Neuronal stem cell (in vitro differentiated cells): ENCODE results near the gene BPIFB1.

Experiments
- DNase-seq: peaks from one replicate; pipeline ENCODE4 v3.0.0-alpha.2; 2013; ENCODE audit warnings: low spot score
- H2AFZ ChIP-seq: one replicate; pipeline ENCODE4 v1.6.1; 2013; ENCODE audit warnings: mild to moderate bottlenecking, low read length, inconsistent platforms
- H2AK5ac ChIP-seq: 2 replicates; pipeline ENCODE4 v1.6.1; 2013; ENCODE audit warnings: low read depth, mild to moderate bottlenecking, inconsistent platforms, low read length, moderate library complexity, mixed read lengths
- H2BK120ac ChIP-seq: 2 replicates; pipeline ENCODE4 v1.6.1; 2013; ENCODE audit warnings: low read depth, mild to moderate bottlenecking, inconsistent platforms, low read length, moderate library complexity, mixed read lengths
- H2BK12ac ChIP-seq: one replicate; pipeline ENCODE4 v1.6.1; 2013; ENCODE audit warnings: low read length, inconsistent platforms
- H2BK15ac ChIP-seq: 2 replicates; pipeline ENCODE4 v1.6.1; 2013; ENCODE audit warnings: mild to moderate bottlenecking, low read length, inconsistent platforms, mixed read lengths
- H2BK5ac ChIP-seq: one replicate; pipeline ENCODE4 v1.6.1; 2013; ENCODE audit warnings: inconsistent platforms, mild to moderate bottlenecking, low read length, moderate library complexity
- H3K14ac ChIP-seq: one replicate; pipeline ENCODE4 v1.6.1; 2013; ENCODE audit warnings: low read length, inconsistent platforms
- H3K18ac ChIP-seq: 2 replicates; pipeline ENCODE4 v1.6.1; 2013; ENCODE audit warnings: low read length, inconsistent platforms
- H3K23ac ChIP-seq: 2 replicates; pipeline ENCODE4 v1.6.1; 2013; ENCODE audit warnings: low read depth, mild to moderate bottlenecking, mixed read lengths, low read length, inconsistent platforms; ENCODE audit not compliant: poor library complexity
- H3K27ac ChIP-seq: replicated peaks from 3 replicates; pipeline ENCODE4 v1.5.1; 2013; ENCODE audit warnings: low read length, inconsistent platforms
- H3K27me3 ChIP-seq, 3 experiments: 2 replicates each; pipeline ENCODE4 v1.6.1; 2013; ENCODE audit warnings: low read length in 3 of 3, mild to moderate bottlenecking in 2 of 3, inconsistent platforms in 1 of 3, low read depth in 1 of 3, mixed read lengths in 1 of 3, moderate library complexity in 1 of 3; ENCODE audit not compliant: control insufficient read depth in 3 of 3, insufficient read depth in 3 of 3
- H3K36me3 ChIP-seq, 2 donors: replicated peaks in 1 of 2; 2 replicates each; pipeline ENCODE4 v1.6.1; 2013; ENCODE audit warnings: low read length in 2 of 2; ENCODE audit not compliant: control insufficient read depth in 2 of 2, insufficient read depth in 2 of 2
- H3K4ac ChIP-seq: 2 replicates; pipeline ENCODE4 v1.6.1; 2013; ENCODE audit warnings: inconsistent platforms, mild to moderate bottlenecking, low read length, moderate library complexity
- H3K4me1 ChIP-seq, 2 donors: 1 replicate in 1 of 2; 2 replicates in 1 of 2; pipeline ENCODE4 v1.6.1; 2013; ENCODE audit warnings: low read length in 2 of 2, low read depth in 1 of 2; ENCODE audit not compliant: control insufficient read depth in 2 of 2, insufficient read depth in 1 of 2
- H3K4me2 ChIP-seq: one replicate; pipeline ENCODE4 v1.6.1; 2013; ENCODE audit warnings: mild to moderate bottlenecking, low read length, inconsistent platforms; ENCODE audit not compliant: insufficient read depth, poor library complexity, severe bottlenecking
- H3K4me3 ChIP-seq, 2 donors: 2 replicates each; pipeline ENCODE4 v1.5.1; 2013; ENCODE audit warnings: low read length in 2 of 2, mild to moderate bottlenecking in 2 of 2, inconsistent platforms in 1 of 2, moderate library complexity in 1 of 2
- H3K79me1 ChIP-seq: one replicate; pipeline ENCODE4 v1.6.1; 2013; ENCODE audit warnings: low read depth, mild to moderate bottlenecking, inconsistent platforms, low read length, moderate library complexity
- H3K9ac ChIP-seq: one replicate; pipeline ENCODE4 v1.6.1; 2013; ENCODE audit warnings: mild to moderate bottlenecking, low read depth, low read length, inconsistent platforms; ENCODE audit not compliant: poor library complexity
- H3K9me3 ChIP-seq, 2 donors: replicated peaks in 1 of 2; 2 replicates each; pipeline versions ENCODE3 to v1.6.1; 2013; ENCODE audit warnings: low read length in 2 of 2, mild to moderate bottlenecking in 2 of 2, inconsistent platforms in 1 of 2, low read depth in 1 of 2, mixed read lengths in 1 of 2, moderate library complexity in 1 of 2; ENCODE audit not compliant: control insufficient read depth in 2 of 2, insufficient read depth in 1 of 2
- H4K8ac ChIP-seq: one replicate; pipeline ENCODE4 v1.6.1; 2013; ENCODE audit warnings: low read depth, mild to moderate bottlenecking, inconsistent platforms, low read length, moderate library complexity
- H4K91ac ChIP-seq: one replicate; pipeline ENCODE4 v1.6.1; 2013; ENCODE audit warnings: low read length, low read depth, mild to moderate bottlenecking, inconsistent platforms; ENCODE audit not compliant: poor library complexity
- WGBS, 2 donors: extraction: QIAGEN DNeasy Blood & Tissue Kit; methylation state at CpG; one replicate each; pipeline ENCODE4 v1.1.7; 2013; ENCODE audit warnings: missing lambda C conversion rate in 2 of 2, mixed read lengths in 1 of 2; ENCODE audit not compliant: insufficient read length in 2 of 2, insufficient replicate concordance in 1 of 2; ENCODE audit errors: extremely low coverage in 2 of 2; 5-methylcytosine and 5-hydroxymethylcytosine counted together

The BPIFB1 gene

DNA sequence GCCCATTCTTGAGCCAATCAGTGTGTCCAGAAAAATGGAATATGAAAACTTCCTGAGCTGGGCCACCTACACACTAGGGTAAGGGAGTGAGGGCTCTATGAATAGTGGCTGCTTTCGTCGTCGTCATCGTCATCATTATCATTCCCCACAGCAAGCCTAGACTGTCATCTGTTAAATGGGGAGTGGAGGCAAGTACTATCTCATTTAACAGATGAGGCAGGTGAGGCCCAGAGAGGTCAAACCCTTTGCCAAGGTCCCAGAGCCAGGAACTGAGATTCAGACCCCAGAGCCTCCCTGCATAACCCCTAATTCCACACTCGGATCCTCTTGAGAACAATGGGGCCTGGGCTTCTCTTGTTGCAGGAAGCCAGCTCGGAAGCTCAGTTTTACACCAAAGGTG lies 20.6 kb downstream of the BPIFB1 start:
- no peaks in the 10 kb centered on the region for H3K79me1 ChIP-seq
- no peak overlapping the region for H3K27ac ChIP-seq
- H3K4me3 ChIP-seq, result no peak overlapping the region
- H3K14ac ChIP-seq, result no peak overlapping the region
- WGBS, 2 donors, result no CpG with 5 or more reads among the region's 6 CpGs
- no peak overlapping the region for H3K23ac ChIP-seq
- no peak overlapping the region for H3K4ac ChIP-seq
- no peak overlapping the region for H3K18ac ChIP-seq
- H4K91ac ChIP-seq, result no peak overlapping the region
- H3K9ac ChIP-seq, result no peak overlapping the region
- no peak overlapping the region for H2BK12ac ChIP-seq
- no peak for DNase-seq
- H3K4me1 ChIP-seq, result no peaks in the 10 kb centered on the region
- H3K9me3 ChIP-seq, result peaks cover 0 to 6% of the 10 kb centered on the region in 2 donors
- no peak overlapping the region for H3K4me2 ChIP-seq
- no peak overlapping the region for H2AK5ac ChIP-seq
- no peak overlapping the region for H2BK5ac ChIP-seq
- no peak overlapping the region for H2AFZ ChIP-seq
- no peak overlapping the region for H2BK15ac ChIP-seq
- H4K8ac ChIP-seq, result no peak overlapping the region
- no peaks in the 10 kb centered on the region for H3K36me3 ChIP-seq
- H2BK120ac ChIP-seq, result no peak overlapping the region
- H3K27me3 ChIP-seq, result peaks cover 0 to 21% (median 2%) of the 10 kb centered on the region in 3 experiments

- Histone ChIP-seq H3K4me1 (no peaks in the 10 kb centered on the region), H4K91ac (no peak overlapping the region), H2BK120ac (no peak overlapping the region), H2AK5ac (peak overlapping the region; percentile 56), H3K4ac (no peak overlapping the region), H3K79me1 (no peaks in the 10 kb centered on the region), H3K14ac (no peak overlapping the region), H4K8ac (no peak overlapping the region), H3K27ac (no peak overlapping the region), H3K36me3 (no peaks in the 10 kb centered on the region), H2BK15ac (no peak overlapping the region), H3K4me3 (peak overlapping the region in 1 of 2 donors; percentile 25), H3K27me3 (peaks cover 0 to 21% (median 3%) of the 10 kb centered on the region in 3 experiments), H2BK12ac (no peak overlapping the region), H2AFZ (no peak overlapping the region), H3K9me3 (peaks cover 0 to 6% of the 10 kb centered on the region in 2 donors), H3K18ac (peak overlapping the region; percentile 13), H2BK5ac (no peak overlapping the region), H3K4me2 (no peak overlapping the region), H3K9ac (no peak overlapping the region), H3K23ac (peak overlapping the region; percentile 53)
- no peak for DNase-seq
- no CpG with 5 or more reads among the region's 10 CpGs for WGBS, 2 donors
These were observed 21.0 kb downstream of the BPIFB1 start for GRCh38 chr20:33304046-33304445.

- peaks cover 0 to 20% (median 3%) of the 10 kb centered on the region in 3 experiments for H3K27me3 ChIP-seq
- H3K14ac ChIP-seq, result no peak overlapping the region
- peak overlapping the region; percentile 11 for H2AK5ac ChIP-seq
- H2BK120ac ChIP-seq, result no peak overlapping the region
- H3K27ac ChIP-seq, result no peak overlapping the region
- no peak overlapping the region for H4K8ac ChIP-seq
- H2BK5ac ChIP-seq, result no peak overlapping the region
- no peaks in the 10 kb centered on the region for H3K4me1 ChIP-seq
- no peak overlapping the region for H3K23ac ChIP-seq
- H3K4me3 ChIP-seq, result no peak overlapping the region
- H3K9ac ChIP-seq, result no peak overlapping the region
- no peak overlapping the region for H2BK15ac ChIP-seq
- DNase-seq, result no peak
- H3K4ac ChIP-seq, result no peak overlapping the region
- WGBS, 2 donors, result no CpG with 5 or more reads among the region's 5 CpGs
- H2AFZ ChIP-seq, result no peak overlapping the region
- no peaks in the 10 kb centered on the region for H3K79me1 ChIP-seq
- H2BK12ac ChIP-seq, result no peak overlapping the region
- H3K4me2 ChIP-seq, result no peak overlapping the region
- H3K36me3 ChIP-seq, result no peaks in the 10 kb centered on the region
- H3K9me3 ChIP-seq, result peaks cover 0 to 6% of the 10 kb centered on the region in 2 donors
- no peak overlapping the region for H3K18ac ChIP-seq
- no peak overlapping the region for H4K91ac ChIP-seq
These were observed 22.6 kb downstream of the BPIFB1 start for GRCh38 chr20:33305589-33306057.

- Histone ChIP-seq H3K36me3 (no peaks in the 10 kb centered on the region), H2AK5ac (peak overlapping the region; percentile 11), H3K23ac (no peak overlapping the region), H3K4me1 (no peaks in the 10 kb centered on the region), H2BK12ac (no peak overlapping the region), H3K79me1 (no peaks in the 10 kb centered on the region), H4K8ac (no peak overlapping the region), H2AFZ (no peak overlapping the region), H3K27me3 (peaks cover 0 to 22% (median 3%) of the 10 kb centered on the region in 3 experiments), H2BK15ac (no peak overlapping the region), H3K4me3 (no peak overlapping the region), H4K91ac (no peak overlapping the region), H3K27ac (no peak overlapping the region), H3K18ac (no peak overlapping the region), H3K4ac (no peak overlapping the region), H3K14ac (no peak overlapping the region), H3K9me3 (peaks cover 0 to 6% of the 10 kb centered on the region in 2 donors), H3K4me2 (no peak overlapping the region), H2BK120ac (no peak overlapping the region), H2BK5ac (no peak overlapping the region), H3K9ac (no peak overlapping the region)
- no CpG with 5 or more reads among the region's 3 CpGs for WGBS, 2 donors
- DNase-seq, result no peak
These were observed 23.2 kb downstream of the BPIFB1 start for GRCh38 chr20:33306228-33306627.
